Vagina (tissue), 2 donors: ENCODE measurements around the gene DGKG. TPM values are rescaled to one million over a fixed set of nuclear protein-coding genes. Genes with fewer than 3 reads are reported as not detected.

Source experiments
- DNase-seq, 2 donors: peaks; one replicate each; pipeline ENCODE4 v3.0.0-alpha.2; 2017; ENCODE audit errors: extremely low spot score in 2 of 2
- H3K27ac ChIP-seq: fragments of 200-600 bp; sonication (generic); one replicate; pipeline ENCODE4 v1.5.1; 2019
- H3K27me3 ChIP-seq: fragments of 200-600 bp; sonication (generic); one replicate; pipeline ENCODE4 v1.5.1; 2019
- H3K36me3 ChIP-seq, 2 donors: fragments of 200-600 bp; sonication (generic); one replicate each; pipeline ENCODE4 v1.5.1; 2017 to 2019
- H3K4me1 ChIP-seq: fragments of 200-600 bp; sonication (generic); one replicate; pipeline ENCODE4 v1.5.1; 2019
- H3K4me3 ChIP-seq, 2 donors: fragments of 200-600 bp; sonication (generic); 1 replicate in 1 of 2; 2 replicates in 1 of 2; pipeline ENCODE4 v1.5.1; 2016 to 2019
- H3K9me3 ChIP-seq: fragments of 200-600 bp; sonication (generic); one replicate; pipeline ENCODE4 v1.5.1; 2019
- CTCF ChIP-seq, 3 experiments: fragments of 450-650 bp in 2 of 3; fragments of 200-600 bp in 1 of 3; sonication (generic) in 1 of 3; IDR thresholded peaks; one replicate each; pipeline ENCODE4 v1.5.1; 2017 to 2019; ENCODE audit warnings: antibody characterized with exemption in 3 of 3, mild to moderate bottlenecking in 2 of 3, moderate library complexity in 2 of 3
- POLR2A ChIP-seq, 2 donors: fragments of 450-650 bp; IDR thresholded peaks; one replicate each; pipeline ENCODE4 v1.6.1; 2017; ENCODE audit warnings: antibody characterized with exemption in 2 of 2, mild to moderate bottlenecking in 2 of 2, moderate library complexity in 2 of 2
- POLR2AphosphoS5 ChIP-seq, 2 donors: sonication (generic); formaldehyde crosslinking; IDR thresholded peaks; one replicate each; pipeline ENCODE4 v1.9.0; 2017; ENCODE audit warnings: antibody characterized with exemption in 2 of 2, mild to moderate bottlenecking in 2 of 2, low read depth in 1 of 2; ENCODE audit not compliant: insufficient read depth in 1 of 2
- intact Hi-C: fragments of 100-400 bp; cut with DNase I; formaldehyde crosslinking; loops from one replicate; pipeline ENCODE4 v1.15.1; 2023
- total RNA-seq: library from RNA; depleted of rRNA; stranded (reverse); fragments of >200 nt; gene quantifications from one replicate; pipeline ENCODE4 v1.2.3, GENCODE V29; 2016

DGKG gene
- total RNA-seq, 1 donor from 2014 or later = 2.5 TPM

DNA sequence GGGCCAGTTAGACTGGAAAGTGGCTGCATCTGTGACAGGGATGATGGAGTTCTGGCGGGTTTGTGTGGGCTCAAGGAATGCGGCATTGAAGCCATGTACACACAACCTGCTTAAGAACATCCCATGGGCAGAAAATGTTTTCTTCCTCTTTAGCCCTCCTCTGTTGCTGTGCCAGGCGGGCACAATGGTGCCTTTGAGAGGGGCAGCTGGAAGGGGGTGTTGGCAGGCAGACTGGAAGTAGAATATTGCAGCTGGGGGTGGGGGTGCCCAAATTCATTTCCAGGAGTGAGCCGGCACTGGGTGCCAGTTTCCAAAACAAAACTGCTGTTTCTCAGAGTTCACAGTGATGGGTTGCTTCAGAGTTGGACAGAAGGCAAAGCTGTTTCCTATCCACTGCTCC is 161.3 kb downstream of the DGKG start:
- Histone ChIP-seq H3K4me1 (no peaks in the 10 kb centered on the region), H3K4me3 (no peak overlapping the region), H3K36me3 (no peaks in the 10 kb centered on the region), H3K27me3 (no peaks in the 10 kb centered on the region), H3K27ac (no peak overlapping the region), H3K9me3 (no peaks in the 10 kb centered on the region)
- no peak for DNase-seq
- intact Hi-C loops = no loop called here
- TF ChIP-seq CTCF (IDR thresholded peaks at IDR 0.05) (no peak), POLR2A (IDR thresholded peaks at IDR 0.05) (no peak), POLR2AphosphoS5 (IDR thresholded peaks at IDR 0.05; ENCODE audit: insufficient read depth in 1 of 2, low read depth in 1 of 2) (no peak)

GRCh38 chr3:186198442-186198841 is 163.6 kb downstream of the DGKG start:
- H3K27me3 ChIP-seq = no peaks in the 10 kb centered on the region
- H3K27ac ChIP-seq = no peak overlapping the region
- no peak for TF ChIP-seq POLR2A (IDR thresholded peaks at IDR 0.05)
- TF ChIP-seq POLR2AphosphoS5 (IDR thresholded peaks at IDR 0.05; ENCODE audit: insufficient read depth in 1 of 2, low read depth in 1 of 2) = no peak
- TF ChIP-seq CTCF (IDR thresholded peaks at IDR 0.05) = no peak
- peaks cover 9% of the 10 kb centered on the region for H3K4me1 ChIP-seq
- H3K9me3 ChIP-seq = no peaks in the 10 kb centered on the region
- H3K36me3 ChIP-seq = no peaks in the 10 kb centered on the region
- intact Hi-C loops = no loop called here
- H3K4me3 ChIP-seq = no peak overlapping the region
- no peak for DNase-seq

- no peak for DNase-seq
- no peak for TF ChIP-seq POLR2AphosphoS5 (IDR thresholded peaks at IDR 0.05; ENCODE audit: insufficient read depth in 1 of 2, low read depth in 1 of 2)
- no peak for TF ChIP-seq CTCF (IDR thresholded peaks at IDR 0.05)
- no peak for TF ChIP-seq POLR2A (IDR thresholded peaks at IDR 0.05)
- Histone ChIP-seq H3K27me3 (no peaks in the 10 kb centered on the region), H3K4me3 (peak overlapping the region; percentile 30 to 33), H3K36me3 (no peaks in the 10 kb centered on the region), H3K4me1 (peaks cover 12% of the 10 kb centered on the region), H3K27ac (no peak overlapping the region), H3K9me3 (no peaks in the 10 kb centered on the region)
- intact Hi-C loops = loop anchor here (5.0 kb wide), 1 partner anchor 57 kb away; no protein-coding TSS in a partner anchor
These were observed 167.6 kb downstream of the DGKG start for GRCh38 chr3:186194451-186194811.

GRCh38 chr3:186193534-186194450 is 168.2 kb downstream of the DGKG start:
- Histone ChIP-seq H3K4me1 (peaks cover 12% of the 10 kb centered on the region), H3K9me3 (no peaks in the 10 kb centered on the region), H3K27me3 (no peaks in the 10 kb centered on the region), H3K27ac (no peak overlapping the region), H3K36me3 (no peaks in the 10 kb centered on the region), H3K4me3 (peak overlapping the region; percentile 30 to 33)
- intact Hi-C loops = loop anchor here (5.0 kb wide), 1 partner anchor 56 kb away; no protein-coding TSS in a partner anchor
- DNase-seq = no peak
- no peak for TF ChIP-seq POLR2AphosphoS5 (IDR thresholded peaks at IDR 0.05; ENCODE audit: insufficient read depth in 1 of 2, low read depth in 1 of 2)
- TF ChIP-seq CTCF (IDR thresholded peaks at IDR 0.05) = no peak
- TF ChIP-seq POLR2A (IDR thresholded peaks at IDR 0.05) = no peak

DNA sequence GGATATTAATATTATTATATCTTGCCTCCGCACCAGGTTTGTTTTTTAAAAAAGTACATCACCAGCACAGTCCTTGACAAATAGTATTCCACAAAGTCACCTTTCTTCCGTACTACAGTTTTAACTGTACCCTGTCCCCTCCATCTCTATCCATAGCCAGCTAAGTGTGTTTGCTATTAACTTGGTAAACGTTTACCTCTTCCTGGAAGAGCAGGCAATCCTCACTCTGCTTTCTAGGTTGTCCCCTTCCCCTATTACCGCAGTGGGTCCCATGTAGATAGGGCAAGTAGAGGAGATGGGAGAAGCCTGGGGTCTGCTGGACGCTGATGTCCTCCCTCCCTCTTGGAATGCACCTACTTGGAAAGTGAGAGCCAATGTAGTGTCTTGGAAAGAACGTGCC is 169.2 kb downstream of the DGKG start:
- no peak overlapping the region for H3K27ac ChIP-seq
- DNase-seq = no peak
- TF ChIP-seq POLR2AphosphoS5 (IDR thresholded peaks at IDR 0.05; ENCODE audit: insufficient read depth in 1 of 2, low read depth in 1 of 2) (no peak), POLR2A (IDR thresholded peaks at IDR 0.05) (no peak), CTCF (IDR thresholded peaks at IDR 0.05) (no peak)

More for the DNA sequence above, 169.2 kb downstream of the DGKG start:
- Histone ChIP-seq H3K4me1 (peaks cover 12% of the 10 kb centered on the region), H3K4me3 (no peak overlapping the region), H3K27me3 (no peaks in the 10 kb centered on the region), H3K36me3 (no peaks in the 10 kb centered on the region), H3K9me3 (no peaks in the 10 kb centered on the region)
- intact Hi-C loops = loop anchor here (5.0 kb wide), 1 partner anchor 56 kb away; no protein-coding TSS in a partner anchor
